K562 (cell line): ENCODE data around the gene PPARGC1A. TPM values are rescaled to one million over a fixed set of nuclear protein-coding genes. Genes with fewer than 3 reads are reported as not detected.
A peak's percentile ranks its signal among the peaks of the same experiment; 100 is the strongest.

ENCODE experiments used
- ATAC-seq: fragments of 200-7000 bp; cut with Tn5 transposase; 3 replicates; pipeline ENCODE4 v1.9.1; 2020; ENCODE audit warnings: moderate library complexity
- Bru-seq: library from RNA; stranded (reverse); fragments of 400-500 nt; gene quantifications from one replicate; lab custom pipeline; 2021; lab: Mats Ljungman, UMichigan
- BruChase-seq, 2 experiments: library from RNA; stranded (reverse); fragments of 400-500 nt; gene quantifications; one replicate each; lab custom pipeline; 2021; lab: Mats Ljungman, UMichigan
- BruUV-seq: library from RNA; stranded (reverse); fragments of 400-500 nt; replicated peaks from 2 replicates; lab custom pipeline; 2021; lab: Mats Ljungman, UMichigan
- CTCF ChIA-PET: fragments of 300-600 bp; formaldehyde crosslinking; extraction: SDS; loops from one replicate; lab custom pipeline; 2021; ENCODE audit warnings: low intra/inter-chr PET ratio; lab: Yijun Ruan, JAX
- POLR2A ChIA-PET: fragments of 300-600, 350-650 bp; sonication (Branson Sonifier 250); formaldehyde crosslinking; extraction: SDS; loops from one replicate; lab custom pipeline; 2021; ENCODE audit warnings: antibody characterized with exemption, inconsistent platforms; lab: Yijun Ruan, JAX
- DNase-seq, 4 experiments: peaks; one replicate each; pipeline versions ENCODE4 v3.0.0 to v3.0.0-alpha.2; 2011 to 2018; ENCODE audit warnings: low spot score in 3 of 4, mixed read lengths in 3 of 4; ENCODE audit errors: extremely low read depth in 1 of 4
- FAIRE-seq: peaks from 2 replicates; lab custom pipeline; 2011; peaks lifted over from hg19 to GRCh38; lab: Jason Lieb, UNC
- H2AFZ ChIP-seq: 2 replicates; pipeline ENCODE4 v1.6.0; 2011; ENCODE audit warnings: low read depth, low read length, control low read depth, inconsistent platforms
- H3K27ac ChIP-seq: fragments of 200-600 bp; 3 replicates; pipeline ENCODE4 v1.8.0; 2011; ENCODE audit warnings: low read depth, mild to moderate bottlenecking, control low read depth, inconsistent platforms, low read length, moderate library complexity, mixed read lengths; ENCODE audit errors: extremely low read depth
- H3K27me3 ChIP-seq, 2 experiments: fragments of 300-600 bp in 1 of 2; 2 replicates in 1 of 2; 3 replicates in 1 of 2; pipeline versions ENCODE4 v1.6.0 to v1.8.0; 2011; ENCODE audit warnings: inconsistent platforms in 2 of 2, low read length in 2 of 2, mild to moderate bottlenecking in 1 of 2, mixed read lengths in 1 of 2, moderate library complexity in 1 of 2; ENCODE audit not compliant: control insufficient read depth in 2 of 2, insufficient read depth in 2 of 2
- H3K36me3 ChIP-seq: fragments of 300-600 bp; 3 replicates; pipeline ENCODE4 v1.8.0; 2011; ENCODE audit warnings: mild to moderate bottlenecking, low read length, inconsistent platforms; ENCODE audit not compliant: control insufficient read depth, insufficient read depth
- H3K4me1 ChIP-seq, 2 experiments: fragments of 200-600 bp in 1 of 2; replicated peaks in 1 of 2; 2 replicates in 1 of 2; 3 replicates in 1 of 2; pipeline versions ENCODE4 v1.5.1 to v1.8.0; 2011; ENCODE audit warnings: inconsistent platforms in 2 of 2, low read length in 2 of 2, mild to moderate bottlenecking in 1 of 2, mixed read lengths in 1 of 2, moderate library complexity in 1 of 2; ENCODE audit not compliant: control insufficient read depth in 2 of 2, insufficient read depth in 2 of 2
- H3K4me2 ChIP-seq: 2 replicates; pipeline ENCODE4 v1.6.1; 2011; ENCODE audit warnings: low read length, control low read depth, inconsistent platforms, mixed read lengths; ENCODE audit not compliant: insufficient read depth
- H3K4me3 ChIP-seq: fragments of 200-600 bp; sonication (generic), shearing (Covaris generic); 2 replicates; pipeline ENCODE4 v1.5.1; 2016; ENCODE audit warnings: control low read depth, inconsistent platforms
- H3K79me2 ChIP-seq: fragments of 200-600 bp; 3 replicates; pipeline ENCODE4 v1.8.0; 2011; ENCODE audit warnings: low read length, inconsistent platforms; ENCODE audit not compliant: control insufficient read depth, insufficient read depth
- H3K9ac ChIP-seq, 2 experiments: 2 replicates each; pipeline versions ENCODE4 v1.6.0 to v1.6.1; 2011; ENCODE audit warnings: low read depth in 2 of 2, low read length in 2 of 2, control low read depth in 1 of 2, inconsistent platforms in 1 of 2, mild to moderate bottlenecking in 1 of 2, mixed read lengths in 1 of 2; ENCODE audit not compliant: insufficient read depth in 1 of 2
- H3K9me1 ChIP-seq: one replicate; pipeline ENCODE4 v1.6.0; 2011; ENCODE audit warnings: inconsistent platforms, mild to moderate bottlenecking, low read length, moderate library complexity; ENCODE audit not compliant: control insufficient read depth, insufficient read depth
- H3K9me3 ChIP-seq: replicated peaks from 2 replicates; pipeline ENCODE4 v1.5.1; 2011; ENCODE audit warnings: low read depth, low read length, inconsistent platforms; ENCODE audit not compliant: control insufficient read depth, insufficient read depth
- H4K20me1 ChIP-seq: replicated peaks from 2 replicates; pipeline ENCODE4 v1.6.1; 2011; ENCODE audit warnings: low read length, inconsistent platforms, mixed read lengths; ENCODE audit not compliant: control insufficient read depth, insufficient read depth
- ATF1 ChIP-seq, 2 experiments: fragments of 450-650 bp in 1 of 2; IDR thresholded peaks; 2 replicates each; pipeline ENCODE4 v1.6.1; 2016; ENCODE audit warnings: missing compliant biosample characterization in 1 of 2, missing genetic modification characterization in 1 of 2
- KLF10 ChIP-seq: fragments of 250-450 bp; sonication (Bioruptor Pico); IDR thresholded peaks from 2 replicates; pipeline ENCODE4 v1.6.1; 2021; ENCODE audit warnings: matching md5 sums
- PKNOX1 ChIP-seq: fragments of 450-650 bp; IDR thresholded peaks from 2 replicates; pipeline ENCODE4 v1.6.1; 2016
- WGBS: fragments of 100-300 bp; shearing (Covaris generic); methylation state at CpG from one replicate; pipeline ENCODE4 v1.1.6; 2016; ENCODE audit warnings: low coverage, mixed read lengths; ENCODE audit not compliant: insufficient coverage; ENCODE audit errors: missing lambda C conversion rate; 5-methylcytosine and 5-hydroxymethylcytosine counted together
- in situ Hi-C: fragments of 300-500 bp; cut with MboI; formaldehyde crosslinking; loops from 4 replicates; pipeline ENCODE4 v1.15.0; 2018; ENCODE audit warnings: inconsistent platforms, mixed read lengths
- intact Hi-C: fragments of 100-400 bp; cut with micrococcal nuclease; formaldehyde crosslinking; loops from 2 replicates; pipeline ENCODE4 v1.14.2; 2022
- long read RNA-seq, 3 experiments: library from polyadenylated mRNA in 2 of 3; library from RNA in 1 of 3; unstranded in 2 of 3; stranded (forward) in 1 of 3; transcript quantifications; one replicate each; pipeline ENCODE4 v2.0.0, GENCODE V29; 2019 to 2022
- polyA minus RNA-seq, 3 experiments: library from RNA; depleted of rRNA, polyadenylated mRNA; stranded (reverse); fragments of >200 nt; gene quantifications; 2 replicates each; pipeline ENCODE4 v1.2.3, GENCODE V29; 2011
- polyA plus RNA-seq, 8 experiments: library from polyadenylated mRNA; depleted of rRNA in 4 of 8; stranded (reverse) in 5 of 8; unstranded in 3 of 8; fragments of >200 nt; fragmentation: Nextera tagmentation in 2 of 8; fragmentation: Illumina TruSeq in 1 of 8; extraction: Ambion mirVana in 2 of 8; extraction: Trizol in 1 of 8; gene quantifications; 2 replicates each; pipeline versions ENCODE4 v1.2.1 to v1.2.3, GENCODE V29; 2011 to 2014; ENCODE audit warnings: inconsistent platforms in 1 of 8, missing spikeins in 1 of 8
- total RNA-seq, 7 experiments: library from RNA; depleted of rRNA in 6 of 7; stranded (reverse); fragments of >200 nt in 6 of 7; fragmentation: Illumina TruSeq in 2 of 7; extraction: Trizol in 2 of 7; gene quantifications; 2 replicates each; pipeline versions ENCODE4 v1.2.1 to v1.2.3, GENCODE V29; 2011 to 2021; ENCODE audit warnings: low replicate concordance in 1 of 7
- TF ChIP-seq, protein P1 (sequence below), 2 experiments: IDR thresholded peaks in 1 of 2; conservative IDR thresholded peaks in 1 of 2; 2 replicates each; pipeline ENCODE4 v1.6.1; 2016; ENCODE audit warnings: low read depth in 2 of 2, mild to moderate bottlenecking in 1 of 2, missing compliant biosample characterization in 1 of 2, missing genetic modification characterization in 1 of 2, moderate library complexity in 1 of 2

PPARGC1A gene, protein sequence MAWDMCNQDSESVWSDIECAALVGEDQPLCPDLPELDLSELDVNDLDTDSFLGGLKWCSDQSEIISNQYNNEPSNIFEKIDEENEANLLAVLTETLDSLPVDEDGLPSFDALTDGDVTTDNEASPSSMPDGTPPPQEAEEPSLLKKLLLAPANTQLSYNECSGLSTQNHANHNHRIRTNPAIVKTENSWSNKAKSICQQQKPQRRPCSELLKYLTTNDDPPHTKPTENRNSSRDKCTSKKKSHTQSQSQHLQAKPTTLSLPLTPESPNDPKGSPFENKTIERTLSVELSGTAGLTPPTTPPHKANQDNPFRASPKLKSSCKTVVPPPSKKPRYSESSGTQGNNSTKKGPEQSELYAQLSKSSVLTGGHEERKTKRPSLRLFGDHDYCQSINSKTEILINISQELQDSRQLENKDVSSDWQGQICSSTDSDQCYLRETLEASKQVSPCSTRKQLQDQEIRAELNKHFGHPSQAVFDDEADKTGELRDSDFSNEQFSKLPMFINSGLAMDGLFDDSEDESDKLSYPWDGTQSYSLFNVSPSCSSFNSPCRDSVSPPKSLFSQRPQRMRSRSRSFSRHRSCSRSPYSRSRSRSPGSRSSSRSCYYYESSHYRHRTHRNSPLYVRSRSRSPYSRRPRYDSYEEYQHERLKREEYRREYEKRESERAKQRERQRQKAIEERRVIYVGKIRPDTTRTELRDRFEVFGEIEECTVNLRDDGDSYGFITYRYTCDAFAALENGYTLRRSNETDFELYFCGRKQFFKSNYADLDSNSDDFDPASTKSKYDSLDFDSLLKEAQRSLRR
- total RNA-seq (2011; cell fraction: chromatin; rRNA removed; ENCODE audit: low replicate concordance) = not detected in 2 replicates
- not detected in 2 replicates for total RNA-seq (2011; cell fraction: nucleolus; rRNA removed)
- not detected in 2 replicates for total RNA-seq (2011; cell fraction: nucleoplasm; rRNA removed)
- total RNA-seq (2014; rRNA removed) (not detected in 2 replicates), total RNA-seq (2014; rRNA removed; fragmentation: Illumina TruSeq; extraction: Trizol) (not detected in 2 replicates), total RNA-seq (2015; rRNA removed; fragmentation: Illumina TruSeq; extraction: Trizol) (not detected in 2 replicates), total RNA-seq (2021) (0.02 TPM in 1 of 2 replicates, not detected in the other), polyA plus RNA-seq (2011; rRNA removed) (not detected in 2 replicates), polyA plus RNA-seq (2014; fragmentation: Illumina TruSeq; extraction: Trizol) (not detected in 2 replicates), polyA plus RNA-seq (2014; fragmentation: Nextera tagmentation; extraction: Ambion mirVana) (not detected), polyA plus RNA-seq (2014; rRNA removed) (not detected in 2 replicates), polyA minus RNA-seq (2011; rRNA and poly(A)+ RNA removed) (not detected in 2 replicates), Bru-seq, nascent RNA (not detected), BruChase-seq, experiment 1, labeled RNA remaining after a 2-hour chase (not detected), BruChase-seq, experiment 2, labeled RNA remaining after a 6-hour chase (percentile 3 among the genes with signal in this experiment)
- not detected in 2 replicates for polyA plus RNA-seq (2011; cell fraction: cytosol; rRNA removed)
- not detected in 2 replicates for polyA plus RNA-seq (2011; cell fraction: nucleus; rRNA removed)
- polyA plus RNA-seq (2012) = 0.35 TPM in 1 of 2 replicates, not detected in the other
- polyA minus RNA-seq (2011; cell fraction: cytosol; rRNA and poly(A)+ RNA removed) = not detected in 2 replicates
- not detected in 2 replicates for polyA minus RNA-seq (2011; cell fraction: nucleus; rRNA and poly(A)+ RNA removed)
- long read RNA-seq, experiment 1, partial matches to known transcripts = 0 of 1 reads
- long read RNA-seq, experiment 1, other reads (novel, unspliced or antisense) = 1 of 1 reads
- long read RNA-seq, experiment 2 = 0 reads
- long read RNA-seq, experiment 3 = 0 reads

- no peak within 1 kb of the TSS for H3K4me3 ChIP-seq
- WGBS = 0% methylated on average over 9 of the region's 10 CpGs
- no peak within 1 kb of the TSS for H3K9ac ChIP-seq
- H3K4me2 ChIP-seq = no peak within 1 kb of the TSS
- intact Hi-C loops = no loop called here
- TF ChIP-seq ATF1 (CRISPR knock-in tag; IDR thresholded peaks at IDR 0.05) (no peak), ATF1 (tag; IDR thresholded peaks at IDR 0.05) (peak; percentile 66), PKNOX1 (peak; percentile 80), KLF10 (CRISPR knock-in tag) (no peak)
- TF ChIP-seq, protein P1, sequence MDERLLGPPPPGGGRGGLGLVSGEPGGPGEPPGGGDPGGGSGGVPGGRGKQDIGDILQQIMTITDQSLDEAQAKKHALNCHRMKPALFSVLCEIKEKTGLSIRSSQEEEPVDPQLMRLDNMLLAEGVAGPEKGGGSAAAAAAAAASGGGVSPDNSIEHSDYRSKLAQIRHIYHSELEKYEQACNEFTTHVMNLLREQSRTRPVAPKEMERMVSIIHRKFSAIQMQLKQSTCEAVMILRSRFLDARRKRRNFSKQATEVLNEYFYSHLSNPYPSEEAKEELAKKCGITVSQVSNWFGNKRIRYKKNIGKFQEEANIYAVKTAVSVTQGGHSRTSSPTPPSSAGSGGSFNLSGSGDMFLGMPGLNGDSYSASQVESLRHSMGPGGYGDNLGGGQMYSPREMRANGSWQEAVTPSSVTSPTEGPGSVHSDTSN (CRISPR knock-in tag; IDR thresholded peaks at IDR 0.05; ENCODE audit: low read depth) = no peak
- TF ChIP-seq, protein P1 (tag; conservative IDR thresholded peaks at IDR 0.05; ENCODE audit: low read depth) = peak; percentile 42; the same call in 1 of the 2 replicates
- TF ChIP-seq, all 486 proteins: peak for 3
- no peaks in the 10 kb centered on the region for H4K20me1 ChIP-seq
- no peaks in the 10 kb centered on the region for H3K36me3 ChIP-seq
- H3K79me2 ChIP-seq = no peaks in the 10 kb centered on the region
- FAIRE-seq (no peak), DNase-seq (peak in 1 of 4 experiments; percentile 10), ATAC-seq (peak; percentile 27; the same call in 1 of the 3 replicates)
- no peaks in the 10 kb centered on the region for H3K27me3 ChIP-seq
- H3K9me1 ChIP-seq = no peaks in the 10 kb centered on the region
- H3K9me3 ChIP-seq = no peaks in the 10 kb centered on the region
- H3K27ac ChIP-seq = no peak within 1 kb of the TSS
- no TSS peak for BruUV-seq
- in situ Hi-C loops = no loop called here
- no peaks in the 10 kb centered on the region for H3K4me1 ChIP-seq
- H2AFZ ChIP-seq = no peak within 1 kb of the TSS
- POLR2A ChIA-PET = interaction anchor here (0.7 to 1.1 kb wide), 3 partner anchors 119 to 496 kb away, joined by 3 to 4 read pairs (median 4); no protein-coding TSS in a partner anchor
- CTCF ChIA-PET = no interaction called here
Measured at GRCh38 chr4:23889814-23890341, at the start of gene PPARGC1A. TSS of gene PPARGC1A (minus strand) at chr4:23890047. CDS start at chr4:23889957, 90 bp downstream.
